ENCODE data around the gene MCAT. TPM values are rescaled to one million over a fixed set of nuclear protein-coding genes. Genes with fewer than 3 reads are reported as not detected.
"Not testable (repeated sequence)": the region's sequence is repeated elsewhere in the genome, so short reads cannot be mapped to it uniquely, and the experiment has no call there.

MCAT gene
- total RNA-seq, 1 donor from 2014 or later, result 17.3 TPM

DNA sequence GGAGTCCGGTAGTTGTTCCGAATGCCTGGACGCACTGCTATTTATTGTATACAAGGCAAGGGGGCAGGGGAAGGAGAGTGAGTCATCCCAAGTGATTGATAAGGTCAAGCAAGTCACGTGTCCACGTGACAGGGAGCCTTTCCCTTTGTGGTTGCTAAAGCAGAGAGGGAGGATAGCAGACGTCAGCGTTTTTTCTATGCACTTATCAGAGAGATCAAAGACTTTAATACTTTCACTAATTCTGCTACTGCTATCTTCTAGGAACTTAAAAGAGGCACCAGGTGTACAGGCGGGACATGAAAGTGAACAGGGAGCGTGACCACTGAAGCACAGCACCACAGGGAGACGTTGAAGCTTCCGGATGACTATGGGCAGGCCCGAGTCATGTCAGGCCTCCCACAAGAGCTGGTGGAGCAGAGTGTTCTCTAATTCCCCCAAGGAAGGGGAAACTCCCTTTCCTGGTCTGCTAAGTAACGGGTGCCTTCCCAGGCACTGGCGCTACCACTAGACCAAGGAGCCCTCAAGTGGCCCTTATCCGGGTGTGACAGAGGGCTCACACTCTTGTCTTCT, 39.1 kb downstream of the MCAT start:
- intact Hi-C loops (cut with micrococcal nuclease); H3K9me3 Mint-ChIP-seq; H3K4me3 Mint-ChIP-seq (ENCODE audit: low read depth); H3K27me3 Mint-ChIP-seq (ENCODE audit: low read depth); H3K36me3 Mint-ChIP-seq (ENCODE audit: low read depth): not testable (repeated sequence)
- peak; percentile 45 for DNase-seq (ENCODE audit: low spot score)
- Mint-ChIP-seq H3K4me1 (ENCODE audit: low read depth) (peaks cover 18% of the 10 kb centered on the region), H3K27ac (peak overlapping the region; percentile 29)

GRCh38 chr22:43101306-43101705, 41.9 kb downstream of the MCAT start:
- Mint-ChIP-seq H3K36me3 (ENCODE audit: low read depth) (no peaks in the 10 kb centered on the region), H3K27me3 (ENCODE audit: low read depth) (no peaks in the 10 kb centered on the region), H3K27ac (no peak overlapping the region), H3K4me3 (ENCODE audit: low read depth) (no peak overlapping the region), H3K9me3 (peaks cover 7% of the 10 kb centered on the region), H3K4me1 (ENCODE audit: low read depth) (peaks cover 18% of the 10 kb centered on the region)
- DNase-seq (ENCODE audit: low spot score), result no peak
- intact Hi-C loops (cut with micrococcal nuclease), result no loop called here

DNA sequence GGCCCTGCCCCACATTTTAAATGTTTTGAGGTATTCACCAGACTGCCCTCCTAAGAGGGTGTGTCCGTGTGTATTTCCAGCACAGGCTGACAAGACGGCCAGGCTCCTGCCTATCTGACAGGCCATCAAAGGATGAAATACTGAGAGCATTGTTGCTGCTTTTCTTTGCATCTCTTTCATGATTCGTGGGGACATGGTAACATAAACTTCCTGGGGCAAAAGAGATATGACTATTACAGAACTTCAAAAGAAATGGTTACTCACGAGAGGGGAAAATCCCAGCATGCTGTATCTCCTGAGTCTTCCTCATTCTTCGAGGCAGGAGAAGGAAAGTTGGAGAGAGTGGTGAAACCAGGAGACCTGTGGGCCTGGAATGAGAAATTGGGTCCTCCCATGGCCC, 43.0 kb downstream of the MCAT start:
- Mint-ChIP-seq H3K27me3 (ENCODE audit: low read depth) (no peaks in the 10 kb centered on the region), H3K27ac (peak overlapping the region; percentile 47), H3K36me3 (ENCODE audit: low read depth) (peaks cover 4% of the 10 kb centered on the region), H3K9me3 (peaks cover 14% of the 10 kb centered on the region), H3K4me3 (ENCODE audit: low read depth) (no peak overlapping the region), H3K4me1 (ENCODE audit: low read depth) (peaks cover 18% of the 10 kb centered on the region)
- DNase-seq (ENCODE audit: low spot score), result no peak
- intact Hi-C loops (cut with micrococcal nuclease), result no loop called here

GRCh38 chr22:43099095-43099494, 44.1 kb downstream of the MCAT start:
- peaks cover 14% of the 10 kb centered on the region for H3K9me3 Mint-ChIP-seq
- no peak overlapping the region for H3K4me3 Mint-ChIP-seq (ENCODE audit: low read depth)
- intact Hi-C loops (cut with micrococcal nuclease), result no loop called here
- DNase-seq (ENCODE audit: low spot score), result no peak
- no peaks in the 10 kb centered on the region for H3K27me3 Mint-ChIP-seq (ENCODE audit: low read depth)
- no peak overlapping the region for H3K27ac Mint-ChIP-seq
- peaks cover 4% of the 10 kb centered on the region for H3K36me3 Mint-ChIP-seq (ENCODE audit: low read depth)
- H3K4me1 Mint-ChIP-seq (ENCODE audit: low read depth), result peaks cover 13% of the 10 kb centered on the region

- no peak for DNase-seq (ENCODE audit: low spot score)
- H3K27ac Mint-ChIP-seq, result no peak overlapping the region
- H3K4me1 Mint-ChIP-seq (ENCODE audit: low read depth), result peaks cover 6% of the 10 kb centered on the region
- no peaks in the 10 kb centered on the region for H3K27me3 Mint-ChIP-seq (ENCODE audit: low read depth)
- H3K9me3 Mint-ChIP-seq, result peaks cover 14% of the 10 kb centered on the region
- H3K4me3 Mint-ChIP-seq (ENCODE audit: low read depth), result no peak overlapping the region
- intact Hi-C loops (cut with micrococcal nuclease), result no loop called here
- peaks cover 4% of the 10 kb centered on the region for H3K36me3 Mint-ChIP-seq (ENCODE audit: low read depth)
Observed at GRCh38 chr22:43098356-43098755, 44.8 kb downstream of the MCAT start.

DNA sequence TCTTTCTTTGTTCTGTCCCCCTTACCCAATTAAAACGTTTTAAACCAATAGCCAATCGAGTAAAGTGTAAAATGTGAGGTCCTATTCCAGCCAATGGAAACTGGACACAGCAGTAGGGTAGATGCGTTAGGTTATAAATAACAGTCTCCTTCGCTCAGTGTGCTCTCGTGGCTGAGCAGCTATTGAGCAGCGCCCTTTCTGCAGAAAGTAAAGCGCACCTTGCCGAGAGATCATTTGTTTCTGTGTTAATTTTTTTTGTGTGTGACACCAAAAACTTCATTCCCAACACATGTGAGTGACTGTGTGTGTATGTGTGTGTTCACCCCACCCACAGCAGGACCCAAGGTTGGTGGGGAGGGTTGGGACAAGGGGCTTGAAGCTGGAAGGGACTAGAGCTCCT, 46.8 kb downstream of the MCAT start:
- Mint-ChIP-seq H3K4me1 (ENCODE audit: low read depth) (peaks cover 10% of the 10 kb centered on the region), H3K36me3 (ENCODE audit: low read depth) (peaks cover 4% of the 10 kb centered on the region), H3K4me3 (ENCODE audit: low read depth) (no peak overlapping the region), H3K9me3 (peaks cover 14% of the 10 kb centered on the region), H3K27me3 (ENCODE audit: low read depth) (no peaks in the 10 kb centered on the region), H3K27ac (no peak overlapping the region)
- intact Hi-C loops (cut with micrococcal nuclease), result no loop called here
- no peak for DNase-seq (ENCODE audit: low spot score)

DNA sequence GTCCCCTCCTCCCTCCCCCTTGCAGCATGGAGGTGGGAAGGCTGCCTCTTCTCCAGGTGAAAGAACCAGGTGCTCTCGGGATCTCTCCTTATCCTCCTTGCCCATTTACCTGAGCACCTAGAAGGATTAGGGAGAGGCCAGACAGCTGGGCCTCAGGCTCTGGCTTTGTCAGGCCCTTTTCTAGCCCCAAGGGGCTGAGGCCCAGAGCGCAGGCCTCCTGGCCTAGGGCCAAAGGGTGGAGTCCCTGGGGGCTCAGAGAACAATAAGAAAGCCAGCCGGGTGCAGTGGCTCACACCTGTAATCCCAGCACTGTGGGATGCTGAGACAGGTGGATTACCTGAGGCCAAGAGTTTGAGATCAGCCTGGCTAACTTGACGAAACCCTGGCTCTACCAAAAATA, 48.6 kb downstream of the MCAT start:
- Mint-ChIP-seq H3K9me3 (peaks cover 14% of the 10 kb centered on the region), H3K36me3 (ENCODE audit: low read depth) (peaks cover 4% of the 10 kb centered on the region), H3K27me3 (ENCODE audit: low read depth) (no peaks in the 10 kb centered on the region), H3K4me1 (ENCODE audit: low read depth) (peaks cover 5% of the 10 kb centered on the region), H3K27ac (no peak overlapping the region), H3K4me3 (ENCODE audit: low read depth) (no peak overlapping the region)
- intact Hi-C loops (cut with micrococcal nuclease), result loop anchor here (5.0 kb wide), 1 partner anchor 43 kb away; no protein-coding TSS in a partner anchor
- DNase-seq (ENCODE audit: low spot score), result no peak

GRCh38 chr22:43094085-43094484, 49.1 kb downstream of the MCAT start:
- no peaks in the 10 kb centered on the region for H3K27me3 Mint-ChIP-seq (ENCODE audit: low read depth)
- H3K27ac Mint-ChIP-seq, result no peak overlapping the region
- no peak for DNase-seq (ENCODE audit: low spot score)
- peaks cover 14% of the 10 kb centered on the region for H3K9me3 Mint-ChIP-seq
- intact Hi-C loops (cut with micrococcal nuclease), result loop anchor here (5.0 kb wide), 1 partner anchor 43 kb away; no protein-coding TSS in a partner anchor
- H3K4me3 Mint-ChIP-seq (ENCODE audit: low read depth), result no peak overlapping the region
- H3K4me1 Mint-ChIP-seq (ENCODE audit: low read depth), result peaks cover 5% of the 10 kb centered on the region
- peaks cover 4% of the 10 kb centered on the region for H3K36me3 Mint-ChIP-seq (ENCODE audit: low read depth)

GRCh38 chr22:43092085-43092484, 51.1 kb downstream of the MCAT start:
- intact Hi-C loops (cut with micrococcal nuclease), result loop anchor here (5.0 kb wide), 1 partner anchor 45 kb away; no protein-coding TSS in a partner anchor
- Mint-ChIP-seq H3K9me3 (peaks cover 14% of the 10 kb centered on the region), H3K36me3 (ENCODE audit: low read depth) (peaks cover 4% of the 10 kb centered on the region), H3K27me3 (ENCODE audit: low read depth) (no peaks in the 10 kb centered on the region), H3K4me3 (ENCODE audit: low read depth) (no peak overlapping the region), H3K27ac (no peak overlapping the region), H3K4me1 (ENCODE audit: low read depth) (peaks cover 10% of the 10 kb centered on the region)
- no peak for DNase-seq (ENCODE audit: low spot score)

GRCh38 chr22:43090130-43090789, 52.9 kb downstream of the MCAT start:
- DNase-seq (ENCODE audit: low spot score), result peak; percentile 44
- Mint-ChIP-seq H3K27me3 (ENCODE audit: low read depth) (no peaks in the 10 kb centered on the region), H3K36me3 (ENCODE audit: low read depth) (peaks cover 4% of the 10 kb centered on the region), H3K9me3 (no peaks in the 10 kb centered on the region), H3K27ac (peak overlapping the region; percentile 52), H3K4me3 (ENCODE audit: low read depth) (peak overlapping the region; percentile 66), H3K4me1 (ENCODE audit: low read depth) (peaks cover 24% of the 10 kb centered on the region)
- intact Hi-C loops (cut with micrococcal nuclease), result loop anchor here (1.0 to 5.0 kb wide), 2 partner anchors 47 to 310 kb away; no protein-coding TSS in a partner anchor

DNA sequence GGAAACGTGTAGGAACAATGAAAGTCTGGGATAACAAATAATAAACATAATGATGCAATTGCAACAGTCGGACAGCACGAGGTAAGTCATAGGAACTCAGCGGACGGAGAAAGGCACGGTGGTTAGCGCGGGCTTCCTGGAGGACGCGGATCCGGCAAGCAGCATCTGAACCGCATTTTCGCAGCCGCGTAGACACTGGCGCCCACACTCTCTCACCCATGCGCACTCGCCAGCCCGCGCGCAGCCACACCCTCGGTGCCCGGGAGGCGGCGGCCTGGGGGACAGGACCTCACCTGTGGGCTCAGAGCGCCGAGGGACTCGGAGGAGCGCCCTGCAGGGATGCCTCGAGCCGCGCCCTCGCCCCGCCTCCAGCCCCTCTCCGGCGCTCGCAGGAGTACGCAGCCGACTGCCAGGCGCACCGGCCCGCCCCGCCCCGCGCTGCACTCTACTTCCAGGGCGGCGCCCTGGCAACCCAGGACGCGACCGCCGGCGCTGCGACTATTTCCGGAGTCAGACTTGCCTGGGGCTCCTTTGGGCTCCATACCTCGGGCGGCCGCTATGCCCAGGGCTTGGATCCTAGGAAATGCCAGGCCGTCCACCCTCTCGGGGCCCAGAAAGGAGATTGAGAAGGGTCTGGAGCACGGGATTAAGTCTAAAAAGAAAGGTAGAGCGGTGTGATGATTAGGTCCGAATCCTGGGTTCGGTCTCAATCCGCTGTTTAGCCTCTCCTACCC, 54.0 kb downstream of the MCAT start, which contains the start of gene TTLL1:
Gene TTLL1, minus strand, starts transcription at position 408 of the 734 bp plus-strand sequence. CDS start 13,805 bp downstream, outside the sequence.
- Mint-ChIP-seq H3K4me1 (ENCODE audit: low read depth) (peaks cover 24% of the 10 kb centered on the region), H3K9me3 (no peaks in the 10 kb centered on the region), H3K27ac (peak within 1 kb of the TSS; percentile 91), H3K4me3 (ENCODE audit: low read depth) (peak within 1 kb of the TSS; percentile 90), H3K27me3 (ENCODE audit: low read depth) (no peaks in the 10 kb centered on the region), H3K36me3 (ENCODE audit: low read depth) (peaks cover 5% of the 10 kb centered on the region)
- peak; percentile 88 for DNase-seq (ENCODE audit: low spot score)
- intact Hi-C loops (cut with micrococcal nuclease), result loop anchor here (1.0 to 2.0 kb wide), 2 partner anchors 226 to 474 kb away; no protein-coding TSS in a partner anchor

DNA sequence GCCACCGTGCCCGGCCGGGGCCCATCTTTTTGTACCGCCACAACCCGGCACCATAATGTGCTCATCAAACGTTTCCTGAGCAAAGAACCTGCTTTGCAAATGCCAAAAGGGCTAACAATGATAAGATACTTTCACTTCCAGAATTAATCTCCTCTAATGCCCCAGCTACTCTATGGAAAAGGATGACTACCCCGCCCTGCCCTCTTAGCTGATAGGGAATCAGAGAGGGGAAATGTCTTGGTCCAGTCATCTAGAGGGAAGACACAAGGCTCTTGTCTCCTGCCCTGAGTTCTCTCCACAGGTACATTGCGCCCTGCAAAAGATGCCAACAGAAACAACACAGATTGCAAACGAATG, 54.6 kb downstream of the MCAT start:
- Mint-ChIP-seq H3K27ac (peak overlapping the region; percentile 91), H3K27me3 (ENCODE audit: low read depth) (no peaks in the 10 kb centered on the region), H3K9me3 (no peaks in the 10 kb centered on the region), H3K36me3 (ENCODE audit: low read depth) (peaks cover 5% of the 10 kb centered on the region), H3K4me3 (ENCODE audit: low read depth) (peak overlapping the region; percentile 90), H3K4me1 (ENCODE audit: low read depth) (peaks cover 24% of the 10 kb centered on the region)
- no peak for DNase-seq (ENCODE audit: low spot score)
- intact Hi-C loops (cut with micrococcal nuclease), result loop anchor here (2.0 kb wide), 1 partner anchor 226 kb away; no protein-coding TSS in a partner anchor
